Activated T-cell treated with anti-CD3 and anti-CD28 coated beads for 48 hours (primary cell): Measurements from ENCODE around the gene PDIA6.
A peak's percentile ranks its signal among the peaks of the same experiment; 100 is the strongest.

ENCODE experiments used
- DNase-seq: peaks from one replicate; pipeline ENCODE4 v3.0.0-alpha.2; 2020; ENCODE audit warnings: low read depth

Gene PDIA6, protein sequence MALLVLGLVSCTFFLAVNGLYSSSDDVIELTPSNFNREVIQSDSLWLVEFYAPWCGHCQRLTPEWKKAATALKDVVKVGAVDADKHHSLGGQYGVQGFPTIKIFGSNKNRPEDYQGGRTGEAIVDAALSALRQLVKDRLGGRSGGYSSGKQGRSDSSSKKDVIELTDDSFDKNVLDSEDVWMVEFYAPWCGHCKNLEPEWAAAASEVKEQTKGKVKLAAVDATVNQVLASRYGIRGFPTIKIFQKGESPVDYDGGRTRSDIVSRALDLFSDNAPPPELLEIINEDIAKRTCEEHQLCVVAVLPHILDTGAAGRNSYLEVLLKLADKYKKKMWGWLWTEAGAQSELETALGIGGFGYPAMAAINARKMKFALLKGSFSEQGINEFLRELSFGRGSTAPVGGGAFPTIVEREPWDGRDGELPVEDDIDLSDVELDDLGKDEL

DNA sequence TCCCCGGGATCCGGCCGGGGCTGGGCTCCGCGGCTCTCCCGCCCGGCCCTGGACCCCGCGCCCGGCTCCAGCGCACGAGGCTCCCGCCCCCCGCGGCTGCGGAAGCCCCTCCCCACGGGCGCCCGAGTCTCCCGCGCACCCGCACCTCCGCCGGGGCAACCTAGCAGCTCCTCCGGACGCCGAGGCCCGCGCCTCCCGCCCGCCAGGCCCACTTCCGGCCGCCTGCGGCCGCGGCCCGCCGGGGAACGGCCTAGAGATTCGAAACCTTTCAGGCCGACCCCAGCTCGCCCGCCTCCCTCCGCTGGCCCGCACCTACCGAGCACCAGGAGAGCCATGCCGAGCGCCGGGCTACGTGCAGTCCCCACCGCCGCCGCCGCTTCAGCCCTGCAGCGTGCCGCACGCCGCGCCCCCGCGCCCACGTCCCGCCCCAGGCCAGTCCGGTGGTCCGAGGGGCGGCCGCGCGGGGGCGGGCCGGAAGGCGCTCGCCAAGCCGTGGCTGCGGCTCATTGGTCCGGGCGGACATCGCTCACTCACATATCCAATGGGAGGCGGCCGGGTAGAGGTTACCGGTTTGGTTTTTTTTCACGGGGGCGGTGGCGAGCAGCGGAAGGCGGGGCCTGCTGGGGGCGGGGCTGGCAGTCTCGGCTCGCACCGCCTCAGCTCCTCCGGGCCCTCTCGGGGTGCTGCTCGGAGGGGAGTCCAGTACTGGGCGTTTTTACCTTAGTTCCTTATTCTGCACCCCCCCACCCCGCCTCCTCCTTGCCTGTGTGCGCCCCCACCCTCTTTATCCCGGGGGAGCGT is at the start of gene PDIA6:
Gene PDIA6, minus strand, starts transcription at position 424 of the 801 bp plus-strand sequence. Its CDS starts 89 bp downstream, at position 335.
- peak; percentile 92 for DNase-seq

DNA sequence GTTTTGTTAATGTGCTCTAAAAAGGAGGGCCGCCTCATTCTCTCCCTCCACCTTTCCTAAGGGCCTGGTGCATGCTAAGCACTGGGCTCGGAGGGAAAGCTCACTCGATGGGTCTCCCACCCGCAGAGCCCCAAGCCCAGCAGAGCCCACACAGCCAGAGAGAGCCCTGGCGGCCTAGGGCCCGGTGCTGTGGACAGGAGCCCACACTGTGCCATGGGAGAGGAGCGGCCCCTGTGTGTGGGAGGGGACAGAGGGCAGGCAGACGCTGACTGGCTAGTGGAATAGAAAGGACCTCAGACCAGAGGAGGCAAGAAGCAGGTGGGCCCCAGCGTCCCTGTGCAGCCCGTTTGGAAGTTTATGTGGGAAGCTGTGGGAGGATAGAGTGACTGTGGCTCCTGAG is 49.7 kb upstream of the PDIA6 start:
- no peak for DNase-seq

DNA sequence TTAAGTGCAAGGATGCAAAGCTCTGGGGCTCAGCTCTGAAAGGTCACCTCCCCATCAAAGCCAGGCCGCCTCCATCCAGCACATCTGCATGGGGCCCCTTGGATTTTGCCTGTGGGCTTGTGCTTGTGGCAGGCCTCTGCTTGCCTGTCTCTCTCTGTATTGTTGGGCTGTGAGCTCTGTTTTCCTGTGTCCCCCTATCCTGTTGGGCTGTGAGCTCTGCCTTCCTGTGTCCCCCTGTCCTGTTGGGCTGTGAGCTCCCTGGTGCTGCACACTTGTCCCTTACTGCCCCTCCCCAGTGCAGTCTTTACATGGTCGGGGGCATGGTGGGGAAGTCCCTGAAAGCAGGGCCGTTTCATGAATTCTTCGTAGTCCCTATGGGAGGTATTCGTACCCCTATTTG is 49.2 kb upstream of the PDIA6 start:
- DNase-seq: no peak

DNA sequence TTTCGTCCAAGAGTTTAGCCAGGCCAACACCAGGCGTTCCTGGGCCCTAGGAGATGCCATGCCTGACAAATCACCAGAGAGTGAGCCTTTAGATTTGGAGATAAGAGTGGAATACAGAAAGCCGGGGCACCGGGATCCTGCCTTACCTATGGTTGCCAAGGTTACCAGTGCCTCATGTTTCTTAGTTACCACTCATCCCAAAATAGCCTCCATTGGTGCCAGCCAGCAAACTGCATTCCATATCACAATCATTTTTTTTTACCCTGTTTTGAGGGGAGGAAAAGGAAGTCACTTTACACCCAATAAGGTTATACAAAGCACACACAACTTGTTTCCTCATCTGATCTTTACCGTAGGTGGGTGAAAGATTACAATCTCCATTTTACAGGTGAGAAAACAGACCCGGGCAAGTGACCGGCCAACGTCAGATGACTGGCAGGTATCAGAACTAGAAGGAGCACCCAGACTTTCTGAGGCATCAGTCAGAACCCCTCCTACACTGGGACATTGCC is 48.3 kb upstream of the PDIA6 start:
- no peak for DNase-seq

DNA sequence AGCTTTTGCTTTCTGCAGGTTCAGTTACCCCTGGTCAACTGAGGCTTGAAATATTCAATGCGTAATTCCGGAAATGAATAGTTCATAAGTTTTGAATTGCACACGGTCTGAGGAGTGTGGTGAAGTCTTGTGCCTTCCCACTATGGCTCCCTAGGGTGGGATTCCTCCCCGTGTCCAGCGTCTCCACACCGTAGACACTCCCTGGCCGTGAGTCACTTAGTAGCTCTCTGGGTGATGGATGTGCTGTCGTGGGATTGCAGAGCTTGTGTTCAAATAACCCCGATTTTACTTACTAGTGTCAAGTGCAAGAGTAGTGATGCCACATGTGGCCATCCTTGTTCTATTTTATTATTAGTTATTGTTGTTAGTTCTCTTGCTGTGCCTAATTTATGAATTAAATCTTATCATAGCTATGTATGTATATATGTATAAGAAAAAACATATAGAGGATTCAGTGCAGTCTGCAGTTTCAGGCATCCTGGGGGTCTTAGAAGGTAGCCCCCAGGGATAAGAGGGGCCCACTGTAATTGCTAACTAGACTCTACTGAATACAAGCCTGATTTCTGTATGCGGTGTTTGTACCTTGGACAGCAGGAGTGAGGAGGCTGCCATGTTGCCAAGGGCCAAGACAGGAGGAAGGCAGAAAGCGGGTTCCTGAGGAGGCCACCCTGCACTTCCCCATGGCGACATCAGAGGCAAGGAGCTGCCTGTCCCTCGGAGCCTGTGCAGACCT is 47.7 kb upstream of the PDIA6 start:
- DNase-seq: no peak

DNA sequence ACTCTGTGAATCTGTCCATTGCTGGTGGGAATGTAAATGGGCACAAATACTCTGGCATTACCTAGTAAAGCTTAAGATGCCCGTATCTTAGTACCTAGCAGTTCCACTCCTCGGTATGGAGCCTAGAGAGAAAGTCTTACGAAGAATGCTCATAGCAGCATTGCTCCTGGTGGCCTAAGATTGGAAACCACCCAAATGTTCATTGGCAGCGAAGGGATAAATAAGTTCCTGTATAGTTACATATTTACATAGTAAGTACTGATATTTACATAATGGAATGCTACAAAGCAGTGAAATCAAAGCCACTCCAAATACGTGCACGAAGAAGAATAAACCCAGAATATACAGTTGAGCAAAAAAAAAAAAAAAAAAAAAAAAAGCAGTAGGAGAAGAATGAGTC is 46.7 kb upstream of the PDIA6 start:
- DNase-seq: no peak

DNA sequence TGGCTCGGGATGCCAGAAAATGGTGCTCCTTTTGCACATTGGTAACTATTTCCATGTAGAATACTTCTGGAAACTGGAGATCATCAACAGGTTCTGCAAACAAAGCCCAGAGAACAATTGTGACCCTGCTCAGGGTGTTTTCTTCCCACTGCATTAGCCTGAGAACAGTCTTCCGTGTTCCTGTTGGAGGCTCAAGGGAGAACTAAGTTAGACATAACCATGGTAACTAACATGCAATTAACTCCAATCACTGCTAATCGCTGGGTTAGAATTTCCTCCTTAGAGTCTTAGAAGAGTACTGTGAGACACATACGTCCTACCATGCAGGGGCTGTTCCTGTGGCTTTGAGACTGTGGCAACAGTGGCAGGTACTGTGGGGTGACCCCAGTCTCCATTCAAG is 36.0 kb upstream of the PDIA6 start:
- no peak for DNase-seq

DNA sequence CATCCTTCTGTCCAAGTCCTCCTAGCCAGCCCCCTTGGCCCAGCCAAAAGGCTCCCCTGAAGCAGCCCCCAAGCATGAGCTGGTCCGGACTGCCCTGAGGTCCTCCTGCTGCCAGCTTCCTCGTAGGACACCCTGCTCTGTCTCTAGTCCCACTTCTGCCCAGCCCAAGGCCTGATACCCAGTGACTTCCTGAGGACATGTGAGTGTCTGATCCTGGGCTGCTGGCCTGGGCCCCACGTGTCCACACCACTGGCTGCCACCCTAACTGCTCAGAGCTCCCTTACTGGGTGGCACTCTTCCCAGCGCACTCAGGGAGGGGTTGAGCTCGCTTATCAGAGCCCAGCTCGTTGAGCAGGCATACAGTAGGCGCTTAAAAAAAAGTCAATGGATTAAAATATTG is 34.4 kb upstream of the PDIA6 start:
- DNase-seq: no peak

DNA sequence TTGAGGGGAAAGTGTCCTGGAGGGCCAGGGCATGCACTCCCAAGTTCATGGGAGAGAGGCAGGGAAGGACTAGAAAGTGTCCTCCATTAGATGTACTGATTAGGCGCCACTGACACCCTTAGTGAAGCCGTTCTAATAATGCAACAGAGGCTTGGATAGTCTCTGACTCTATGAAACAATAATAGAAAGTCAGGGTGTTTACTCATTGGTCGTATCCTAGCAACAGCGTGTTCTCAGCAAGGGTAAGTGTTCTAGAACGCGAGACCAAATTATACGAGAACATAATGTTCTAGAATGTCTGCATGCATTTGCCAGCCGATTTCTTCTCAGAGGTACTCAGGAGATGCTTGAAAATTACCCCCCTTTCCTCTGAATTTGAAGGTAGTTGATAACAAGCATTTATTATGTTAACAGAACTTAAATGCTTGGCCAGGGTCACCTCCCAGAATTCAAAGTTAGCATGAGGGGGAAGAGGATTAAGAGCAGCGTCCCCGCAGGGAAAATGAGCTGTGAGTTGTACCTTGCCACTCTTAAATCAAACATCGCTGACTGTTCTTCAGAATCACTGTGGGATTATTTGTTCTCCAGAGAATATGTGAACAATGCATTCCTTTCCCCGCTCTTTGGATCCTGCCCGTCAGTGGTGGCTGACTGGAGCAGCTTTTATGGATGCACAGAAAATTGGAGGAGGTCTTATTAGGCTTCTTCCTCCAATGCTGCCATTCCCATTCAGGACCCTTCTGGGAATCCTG is 33.7 kb upstream of the PDIA6 start:
- no peak for DNase-seq

DNA sequence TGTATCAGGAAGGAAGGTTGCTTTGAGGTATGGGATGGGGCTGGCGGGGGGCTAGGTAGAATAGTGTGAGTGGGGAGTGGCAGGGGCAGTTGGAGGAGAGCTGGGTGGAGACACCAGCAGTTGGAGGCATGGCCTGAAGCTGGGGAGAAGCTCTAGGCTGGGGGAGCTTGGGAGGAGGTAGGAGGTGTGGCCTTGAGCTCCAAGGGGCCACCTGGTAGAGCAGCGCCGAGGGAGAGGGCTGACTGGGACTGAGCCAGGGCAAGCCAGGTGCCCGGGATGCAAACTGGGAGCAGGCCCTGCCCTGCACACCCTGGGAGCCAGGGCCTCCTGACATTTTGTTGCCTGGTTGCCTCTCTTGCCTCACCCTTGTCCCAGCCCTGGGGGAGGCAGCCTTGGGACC is 33.1 kb upstream of the PDIA6 start:
- no peak for DNase-seq

DNA sequence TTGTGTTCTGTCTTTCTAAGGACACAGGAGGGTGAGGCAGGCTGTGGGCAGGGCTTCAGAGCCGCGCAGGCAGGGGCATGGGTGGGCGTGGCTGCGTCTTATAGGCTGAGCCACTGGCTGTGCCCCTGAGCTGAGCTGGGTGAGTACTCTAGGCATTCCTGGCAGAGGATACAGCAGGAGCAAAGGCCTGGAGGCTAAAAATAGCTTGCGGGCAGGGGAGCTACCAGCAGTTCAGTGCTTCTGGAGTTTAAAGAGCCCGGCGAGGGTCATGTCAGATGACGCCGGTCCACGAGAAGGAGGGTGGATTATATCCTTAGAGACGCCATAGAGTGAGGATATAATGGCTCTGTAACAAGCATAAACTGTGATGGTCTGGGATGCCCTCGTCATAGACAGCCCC is 31.5 kb upstream of the PDIA6 start:
- no peak for DNase-seq

DNA sequence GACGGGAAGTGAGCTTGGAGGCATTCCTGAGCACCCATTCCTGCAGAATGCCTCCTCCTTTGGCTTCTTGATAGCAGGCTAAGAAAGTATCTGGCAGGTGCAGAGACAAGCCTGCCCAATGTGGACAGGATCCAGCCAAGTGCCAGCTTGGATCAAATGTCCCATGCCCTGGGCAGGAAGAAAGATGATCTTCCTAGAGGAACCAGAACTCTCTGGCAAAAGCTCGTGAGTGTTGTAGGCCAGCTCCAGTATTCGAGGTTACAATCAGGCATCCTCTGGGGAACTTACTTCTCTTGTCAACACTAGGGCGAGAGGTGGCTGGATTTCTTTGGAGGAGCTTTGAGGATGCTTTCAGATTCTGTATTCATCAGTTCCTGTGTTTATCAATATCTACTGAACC is 29.9 kb upstream of the PDIA6 start:
- no peak for DNase-seq

DNA sequence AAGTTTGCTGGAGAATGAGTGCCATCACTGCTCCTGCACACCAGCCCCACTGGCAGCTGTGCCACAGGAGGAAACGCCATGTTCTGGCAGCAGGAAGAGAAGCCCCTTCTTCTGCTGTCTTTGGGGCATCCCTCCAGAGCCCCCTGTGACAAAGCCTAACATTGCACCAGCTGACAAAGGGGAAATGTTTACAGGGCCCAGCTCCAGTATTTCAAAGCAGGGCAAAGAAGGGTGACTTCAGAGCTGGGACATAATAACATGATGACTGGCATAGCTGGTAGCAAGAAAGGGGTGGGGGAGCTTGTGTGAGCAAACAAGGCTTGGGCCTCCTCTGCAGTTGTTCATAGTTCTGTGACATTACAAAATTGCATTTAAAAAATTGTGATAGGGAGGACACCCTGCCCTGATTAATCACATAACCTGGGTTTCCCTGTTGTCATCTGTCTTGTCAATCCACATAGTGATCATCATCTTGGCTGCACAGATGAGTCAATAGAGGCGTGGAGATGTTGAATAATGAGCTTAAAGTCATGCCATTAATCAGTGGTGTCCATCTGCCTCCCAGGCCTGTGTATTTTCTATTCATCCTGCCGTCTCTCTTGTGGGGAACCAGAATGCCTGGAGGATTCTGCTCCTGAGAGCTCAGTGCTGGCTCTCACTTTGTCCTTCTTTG is 29.1 kb upstream of the PDIA6 start:
- DNase-seq: no peak

DNA sequence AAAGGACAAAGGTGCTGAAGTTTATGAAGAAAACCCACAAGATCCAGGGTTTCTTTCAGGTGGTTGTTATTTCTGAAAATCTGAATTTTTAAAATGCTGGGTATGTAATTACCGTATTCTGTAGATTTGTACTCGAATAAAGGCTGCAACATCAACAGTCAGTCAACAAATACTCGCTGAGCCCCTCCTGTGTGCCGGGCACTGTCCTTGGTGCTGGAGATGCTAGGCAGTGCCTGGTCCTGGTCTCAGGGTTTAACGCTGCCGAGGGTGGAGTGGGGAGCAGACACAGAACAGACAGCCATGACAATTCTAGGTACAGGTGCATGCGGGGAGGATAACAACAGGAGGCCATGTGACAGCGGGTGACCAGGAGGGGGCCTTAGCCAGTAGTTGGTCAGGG is 27.2 kb upstream of the PDIA6 start:
- no peak for DNase-seq

DNA sequence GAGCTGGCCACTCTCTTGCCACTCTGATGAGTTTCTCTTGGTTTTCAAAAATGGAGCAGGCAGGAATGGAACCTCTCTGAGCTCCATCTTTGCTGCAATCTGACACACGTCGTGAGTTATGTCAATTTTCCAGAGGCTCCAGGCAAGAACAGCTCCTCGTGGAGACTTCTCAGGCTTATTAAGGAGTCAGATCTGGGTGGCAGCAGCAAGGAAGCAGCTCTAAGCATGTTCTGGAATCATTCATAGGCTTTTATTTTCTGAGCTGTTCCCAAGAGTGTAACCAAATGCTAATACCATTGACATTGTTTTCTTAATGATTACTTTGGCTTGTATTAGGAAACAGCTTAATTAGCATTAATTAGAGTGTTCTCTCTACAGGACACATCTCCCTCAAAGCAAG is 26.1 kb upstream of the PDIA6 start:
- no peak for DNase-seq

DNA sequence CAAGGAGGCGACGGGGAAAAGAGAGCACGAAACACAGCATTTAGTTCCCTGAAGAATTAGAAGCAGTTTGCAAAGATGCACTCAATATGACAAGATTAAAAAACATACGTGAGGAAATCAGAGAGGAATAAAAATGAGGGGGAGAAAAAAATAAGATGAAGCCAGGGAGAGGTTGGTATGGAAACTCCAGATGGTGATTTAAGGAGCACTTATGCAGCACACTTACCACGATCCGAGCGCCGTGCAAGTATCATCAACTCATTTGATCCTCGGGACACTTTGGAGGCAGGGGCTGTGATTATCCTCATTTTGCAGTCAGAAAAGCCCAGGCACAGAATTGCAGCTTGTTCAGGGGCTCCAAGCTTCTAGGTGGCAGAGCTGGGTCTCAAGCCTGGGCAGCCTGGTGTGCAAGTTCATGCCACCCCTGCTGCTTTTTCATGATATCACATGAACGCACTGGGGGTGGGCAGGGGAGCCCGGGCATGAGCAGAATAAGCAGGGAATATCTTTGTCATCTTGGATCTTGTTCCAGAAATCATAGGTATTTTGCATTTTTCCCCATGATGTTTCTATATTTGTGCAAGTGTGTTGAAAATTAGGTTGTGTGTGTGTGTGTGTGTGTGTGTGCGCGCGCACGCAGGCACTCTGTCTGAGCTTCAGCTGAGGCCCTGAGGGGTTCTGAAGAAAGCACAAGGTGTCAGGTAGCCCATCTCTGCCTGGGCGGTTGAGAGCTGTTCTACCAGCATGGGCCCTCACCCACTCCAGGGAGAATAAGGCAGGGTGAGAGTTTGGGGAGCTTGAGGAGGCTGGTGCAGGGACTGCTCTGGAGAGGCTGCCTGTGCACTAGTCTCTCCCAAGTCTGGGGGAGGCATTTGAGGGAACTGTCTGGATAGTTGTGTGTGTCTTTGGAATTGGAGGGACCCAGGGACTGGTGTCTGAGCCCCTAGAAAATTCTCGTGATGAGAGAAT is 25.0 kb upstream of the PDIA6 start:
- DNase-seq: no peak

DNA sequence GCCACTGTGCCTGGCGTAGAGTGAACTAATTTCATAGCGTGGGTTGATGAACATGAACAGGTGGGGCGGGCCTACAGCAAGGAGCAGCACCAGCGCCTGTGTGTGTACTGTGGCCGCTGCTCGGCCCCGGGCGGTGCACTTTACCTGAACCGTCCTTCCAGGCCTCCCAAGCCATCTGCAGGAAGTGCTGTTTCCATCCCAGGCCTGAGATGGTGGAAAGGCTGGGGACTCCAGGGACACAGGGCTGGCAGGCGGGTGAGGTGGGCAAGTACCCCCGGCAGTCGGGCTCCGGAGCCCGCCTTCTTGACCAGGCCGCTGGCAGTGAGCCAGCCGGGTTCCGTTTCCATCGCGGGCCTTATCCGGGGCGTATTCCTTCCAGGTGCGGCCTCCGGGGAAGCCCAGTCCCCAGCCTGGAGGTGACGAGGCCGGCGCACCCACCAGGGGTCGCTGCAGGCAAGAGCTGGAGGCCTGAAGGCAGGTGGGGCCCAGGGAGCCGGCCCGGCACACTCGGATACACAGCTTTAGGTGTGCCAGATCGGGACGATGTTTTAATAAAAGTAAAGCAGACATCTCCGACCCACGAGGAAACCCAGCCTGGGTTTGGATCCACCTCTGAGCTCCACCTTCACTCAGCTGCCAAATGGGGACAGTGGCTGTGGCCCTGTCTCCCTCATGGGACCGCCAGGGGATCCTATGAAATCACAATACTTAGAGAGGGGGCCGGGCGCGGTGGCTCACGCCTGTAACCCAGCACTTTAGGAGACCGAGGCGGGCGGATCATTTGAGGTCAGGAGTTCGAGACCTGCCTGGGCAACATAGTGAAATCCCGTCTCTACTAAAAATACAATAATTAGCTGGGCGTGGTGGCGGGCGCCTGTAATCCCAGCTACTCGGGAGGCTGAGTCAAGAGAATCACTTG is 22.7 kb upstream of the PDIA6 start:
- DNase-seq: peak; percentile 82

DNA sequence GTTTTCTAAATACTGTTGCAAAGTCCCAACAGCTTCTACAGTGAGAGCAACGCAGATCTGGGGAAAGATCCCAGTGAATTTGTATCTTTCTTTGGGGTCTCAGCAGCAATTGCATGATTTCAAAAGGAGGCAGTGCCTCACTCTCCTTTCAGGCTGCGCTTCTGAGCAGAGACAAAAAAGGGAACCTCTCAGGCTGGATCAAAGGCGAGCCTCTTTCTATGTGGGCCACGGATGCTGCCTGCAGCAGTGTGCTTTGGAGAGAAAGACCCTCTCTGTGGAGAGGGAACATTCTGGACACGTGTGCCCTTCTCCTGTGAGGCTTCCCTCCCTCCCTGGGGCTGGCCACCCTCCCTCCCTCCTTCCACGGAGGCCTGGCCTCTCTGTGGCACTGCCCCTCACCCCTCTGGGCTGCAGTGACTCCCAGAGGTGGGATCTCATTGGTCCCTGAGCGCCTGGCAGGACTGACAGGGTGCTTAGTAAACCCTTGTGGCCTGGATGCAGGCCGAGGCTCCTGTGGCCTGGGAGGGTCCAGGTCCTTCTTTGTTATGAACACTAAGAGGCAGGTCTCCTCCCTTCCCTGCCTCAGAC is 21.6 kb upstream of the PDIA6 start:
- DNase-seq: no peak
